GM19043 (cell line): ENCODE data around the gene SLC35A2.

Experiments
- ATAC-seq: cut with Tn5 transposase; IDR thresholded peaks from one replicate; pipeline ENCODE4 v1.9.1; 2021; ENCODE audit warnings: low read depth; ENCODE audit not compliant: unreplicated experiment

Gene SLC35A2

DNA sequence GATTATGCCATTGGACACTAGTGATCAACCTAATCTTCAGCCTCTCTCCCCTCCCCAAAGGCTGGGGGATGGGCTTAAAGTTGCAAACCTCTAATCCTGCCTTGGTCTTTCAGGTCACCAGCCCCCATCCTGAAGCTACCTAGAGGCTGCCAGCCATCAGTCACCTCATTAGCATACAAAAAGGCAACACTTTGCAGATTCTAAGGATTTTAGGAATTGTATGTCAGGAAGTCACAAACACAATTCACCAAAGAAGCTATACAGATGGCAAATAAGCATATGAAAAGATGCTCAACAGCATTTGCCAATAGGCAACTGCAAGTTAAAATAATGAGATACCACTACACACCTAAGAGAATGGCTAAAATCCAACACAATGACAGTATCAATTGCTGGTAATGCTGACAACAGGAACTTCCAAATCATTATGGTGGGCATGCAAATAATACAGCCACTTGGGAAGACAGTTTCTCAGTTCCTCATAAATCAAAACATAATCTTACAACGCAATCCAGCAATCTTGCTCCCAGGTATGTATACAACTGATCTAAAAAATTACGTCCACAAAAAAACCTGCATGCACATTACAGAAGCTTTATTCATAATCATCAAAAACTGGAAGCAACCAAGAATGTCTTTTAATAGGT, 16.4 kb upstream of the SLC35A2 start:
- ATAC-seq = no peak

- ATAC-seq = no peak
Observed at GRCh38 chrX:48927123-48927522, 15.7 kb upstream of the SLC35A2 start.

DNA sequence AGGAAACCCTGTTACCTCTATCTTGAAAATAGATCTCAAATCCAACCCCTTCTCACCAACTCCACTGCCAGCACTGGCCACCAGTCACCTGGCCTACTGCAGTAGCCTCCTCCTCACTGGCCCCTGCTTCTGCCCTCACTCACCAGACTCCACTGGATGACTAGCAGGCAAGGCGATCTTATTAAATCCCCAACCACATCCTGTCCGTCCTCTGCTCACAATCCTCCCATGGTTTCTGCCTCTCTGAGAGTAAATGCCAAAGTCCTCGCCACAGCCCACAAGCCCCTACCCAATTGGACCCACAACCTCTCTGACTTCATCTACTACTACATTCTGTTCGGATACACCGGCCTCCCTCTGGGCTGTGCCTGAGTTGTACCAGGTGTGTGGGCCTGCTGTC, 12.8 kb upstream of the SLC35A2 start:
- no peak for ATAC-seq

DNA sequence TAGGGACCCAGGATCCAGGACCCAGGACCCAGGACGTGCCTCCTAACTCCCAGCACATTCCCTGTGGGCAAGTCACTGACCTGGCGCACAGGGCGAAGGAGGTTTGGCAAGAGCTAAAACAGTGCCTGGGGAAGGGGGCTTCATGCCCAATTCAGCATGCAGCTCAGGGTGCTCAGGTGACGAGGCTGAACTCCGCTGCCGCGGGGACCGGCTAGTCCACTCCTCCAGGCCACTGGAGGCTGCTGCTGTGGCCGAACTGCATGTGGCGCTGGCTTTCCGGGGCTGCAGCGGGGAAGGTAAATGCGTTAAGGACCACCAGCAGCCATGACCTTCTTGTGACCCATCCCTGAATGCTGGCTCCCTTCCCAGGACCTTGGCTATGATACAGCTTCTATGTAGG, 12.3 kb upstream of the SLC35A2 start:
- no peak for ATAC-seq

GRCh38 chrX:48920718-48921104, 9.3 kb upstream of the SLC35A2 start:
- ATAC-seq = no peak

GRCh38 chrX:48919947-48920717, 8.7 kb upstream of the SLC35A2 start:
- ATAC-seq = no peak

GRCh38 chrX:48919360-48919841, 8.0 kb upstream of the SLC35A2 start:
- no peak for ATAC-seq

DNA sequence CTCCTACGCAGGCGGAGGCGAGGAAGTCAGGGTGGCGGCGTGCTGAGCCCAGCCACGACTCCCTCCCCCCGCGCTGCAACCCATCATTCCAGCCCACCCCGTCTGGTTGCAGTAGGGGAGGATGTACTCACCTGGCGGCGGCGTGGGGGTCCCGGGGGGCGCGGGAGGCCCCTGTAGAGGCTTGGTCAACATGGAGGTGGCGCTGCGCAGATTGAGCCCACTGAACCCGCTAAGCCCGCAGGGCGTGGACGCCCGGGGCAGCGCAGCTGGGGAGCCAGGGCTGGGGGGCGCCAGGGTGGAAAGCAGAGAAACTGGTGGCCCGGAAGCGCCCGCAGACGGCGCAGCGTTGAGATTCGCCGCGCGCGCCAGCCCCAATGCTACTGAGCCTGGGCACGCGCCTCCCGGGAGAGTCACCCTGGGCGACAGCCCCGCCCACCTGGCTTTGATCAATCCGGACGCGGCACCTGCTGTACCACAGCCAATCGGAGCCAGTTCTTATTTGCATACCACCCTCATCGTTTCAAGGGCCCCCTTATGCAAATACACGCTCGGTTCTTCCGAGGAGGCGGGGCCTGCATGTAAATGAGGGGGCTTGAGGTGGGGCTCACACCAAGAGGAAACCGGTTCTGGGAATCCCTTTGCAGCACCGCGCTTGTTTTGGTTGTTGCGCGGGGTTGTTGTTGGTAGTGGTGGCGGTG, 7.3 kb upstream of the SLC35A2 start, which contains the start of gene PIM2:
TSS of gene PIM2 (minus strand) at position 382 of the 698 bp plus-strand sequence. CDS start at position 192, 190 bp downstream.
- peak; percentile 81 for ATAC-seq

- ATAC-seq = no peak
Observed at GRCh38 chrX:48918301-48918642, 6.8 kb upstream of the SLC35A2 start.

DNA sequence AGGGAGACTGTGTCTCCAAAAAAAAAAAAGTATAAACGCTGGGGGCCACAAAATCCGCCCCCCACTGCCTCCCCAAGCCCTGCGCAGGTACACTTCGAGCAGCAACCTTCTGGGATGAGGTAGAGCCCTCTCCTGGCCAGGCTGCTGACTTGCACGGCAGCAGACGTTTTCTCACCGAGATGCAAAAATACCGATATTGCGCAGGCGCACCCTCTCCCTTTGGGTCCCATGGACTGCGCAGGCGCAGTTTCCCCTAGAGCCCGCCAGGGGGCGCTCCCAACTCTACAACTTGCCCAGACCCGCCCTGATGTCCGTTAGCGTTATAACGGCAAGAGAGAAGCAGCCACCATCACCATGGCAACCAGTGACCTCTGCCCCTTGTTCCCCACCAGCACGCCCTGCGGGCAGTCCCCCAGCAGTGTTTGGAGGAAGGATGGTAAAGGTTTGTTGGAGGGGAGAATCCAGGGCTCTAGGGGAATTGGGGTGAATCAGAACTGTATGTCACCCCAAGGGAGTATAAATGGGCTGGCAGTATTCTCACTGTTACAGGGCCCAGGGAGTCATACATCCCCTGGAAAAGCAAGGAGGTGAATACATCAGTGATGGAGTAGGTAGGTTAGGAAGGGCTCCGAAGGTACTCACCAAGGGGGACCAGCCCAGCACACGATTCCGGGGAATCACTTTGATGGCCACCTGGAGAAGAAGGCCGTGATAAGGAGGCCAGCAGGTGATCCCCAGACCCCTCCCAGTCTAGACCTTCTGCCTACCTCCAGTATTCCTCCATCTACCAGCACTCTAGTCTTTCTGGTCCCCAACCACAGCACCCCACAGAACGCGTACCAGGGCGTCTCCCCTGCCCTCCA, 5.9 kb upstream of the SLC35A2 start:
- no peak for ATAC-seq

- no peak for ATAC-seq
Observed at GRCh38 chrX:48914593-48915493, 3.4 kb upstream of the SLC35A2 start.

GRCh38 chrX:48913605-48914366, 2.3 kb upstream of the SLC35A2 start:
- ATAC-seq = no peak

- ATAC-seq = no peak
Observed at GRCh38 chrX:48910926-48911411, 477 bp downstream of the SLC35A2 start.

- ATAC-seq = no peak
Observed at GRCh38 chrX:48909703-48910294, 1.6 kb downstream of the SLC35A2 start.

- no peak for ATAC-seq
Observed at GRCh38 chrX:48908600-48908999, 2.8 kb downstream of the SLC35A2 start.

DNA sequence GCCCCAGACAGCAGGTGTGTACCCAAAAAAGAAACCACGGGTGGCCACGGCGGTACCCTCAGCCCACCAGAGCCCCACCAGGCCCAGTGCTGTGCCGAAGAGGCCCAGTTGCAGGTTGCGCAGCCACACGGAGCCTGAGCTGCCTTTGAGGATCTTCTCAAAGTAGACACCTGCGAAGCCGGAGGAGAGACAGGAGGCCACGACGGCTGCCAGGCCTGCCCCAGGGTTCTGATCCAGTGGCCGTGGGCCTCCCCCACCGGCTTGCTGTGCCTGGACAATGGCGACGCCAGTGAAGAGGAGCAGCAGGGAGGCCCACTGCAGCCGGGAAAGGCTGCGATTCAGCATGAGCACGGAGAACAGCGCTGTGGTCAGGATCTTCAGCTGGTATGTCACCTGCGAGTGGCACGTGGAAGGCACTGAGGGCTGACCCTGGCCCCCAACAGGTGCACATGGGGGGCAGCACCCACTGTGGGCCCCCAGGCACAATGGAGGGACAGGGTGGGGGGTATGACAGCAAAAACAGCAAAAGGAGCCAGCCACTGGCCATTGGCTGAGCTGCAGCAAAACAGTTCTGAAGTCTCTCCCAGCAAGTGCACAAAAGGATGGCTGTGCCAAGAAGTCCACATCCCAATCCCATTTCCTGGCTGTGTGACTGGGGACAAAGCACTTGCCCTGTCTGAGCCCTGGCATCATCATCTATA, 6.2 kb downstream of the SLC35A2 start:
- no peak for ATAC-seq

GRCh38 chrX:48904626-48905025, 6.8 kb downstream of the SLC35A2 start:
- no peak for ATAC-seq

GRCh38 chrX:48904180-48904579, 7.3 kb downstream of the SLC35A2 start:
- no peak for ATAC-seq
